Kasumi-1 (cell line): ENCODE results near the gene TBX2.
"Not testable (repeated sequence)": the region's sequence is repeated elsewhere in the genome, so short reads cannot be mapped to it uniquely, and the experiment has no call there.

Experiments used
- DNase-seq, 2 experiments: peaks; one replicate each; lab custom pipeline; 2025; lab: John Stamatoyannopoulos, UW

The TBX2 gene

GRCh38 chr17:61399131-61400065, at the start of gene TBX2:
TBX2 (plus strand) TSS chr17:61399843; CDS start chr17:61400177, 334 bp downstream.
- DNase-seq = no peak

- no peak for DNase-seq
These were observed 47.8 kb upstream of the TBX2 start for GRCh38 chr17:61351745-61352407.

GRCh38 chr17:61352408-61352770, 47.3 kb upstream of the TBX2 start:
- DNase-seq = no peak

GRCh38 chr17:61352781-61353491, 46.7 kb upstream of the TBX2 start:
- no peak for DNase-seq

- DNase-seq = no peak
These were observed 46.0 kb upstream of the TBX2 start for GRCh38 chr17:61353615-61354014.

- DNase-seq = no peak
These were observed 44.5 kb upstream of the TBX2 start for GRCh38 chr17:61354895-61355874.

GRCh38 chr17:61357061-61357460, 42.6 kb upstream of the TBX2 start:
- DNase-seq = not testable (repeated sequence)

- DNase-seq = not testable (repeated sequence)
These were observed 40.1 kb upstream of the TBX2 start for GRCh38 chr17:61359513-61359912.

GRCh38 chr17:61360318-61360943, 39.2 kb upstream of the TBX2 start:
- no peak for DNase-seq

GRCh38 chr17:61361084-61361483, 38.6 kb upstream of the TBX2 start:
- no peak for DNase-seq

GRCh38 chr17:61362396-61362795, 37.2 kb upstream of the TBX2 start:
- DNase-seq = no peak

- no peak for DNase-seq
These were observed 36.6 kb upstream of the TBX2 start for GRCh38 chr17:61362852-61363600.

GRCh38 chr17:61363601-61364462, 35.8 kb upstream of the TBX2 start:
- DNase-seq = no peak

GRCh38 chr17:61364463-61364846, 35.2 kb upstream of the TBX2 start:
- no peak for DNase-seq

GRCh38 chr17:61366076-61366714, 33.4 kb upstream of the TBX2 start:
- DNase-seq = no peak

- no peak for DNase-seq
These were observed 32.8 kb upstream of the TBX2 start for GRCh38 chr17:61366715-61367413.

- no peak for DNase-seq
These were observed 31.4 kb upstream of the TBX2 start for GRCh38 chr17:61368049-61368831.
